Ishikawa (cell line): ENCODE data around the gene FDX2.

Experiments
- EGR1 ChIP-seq: IDR thresholded peaks from 2 replicates; pipeline ENCODE4 v1.6.1; 2012
- EP300 ChIP-seq: IDR thresholded peaks from 2 replicates; pipeline ENCODE4 v1.6.1; 2012; ENCODE audit warnings: borderline replicate concordance
- RAD21 ChIP-seq: IDR thresholded peaks from 2 replicates; pipeline ENCODE4 v1.6.1; 2012; ENCODE audit warnings: low read depth
- TF ChIP-seq, protein P1 (sequence below): IDR thresholded peaks from 2 replicates; pipeline ENCODE4 v1.6.1; 2012

FDX2 gene

GRCh38 chr19:10260141-10260584, 55.7 kb downstream of the FDX2 start:
- TF ChIP-seq EGR1 (0 out of 2 replicates have a peak, but pooled peaks have one; percentile 29), EP300 (no peak), RAD21 (no peak)
- TF ChIP-seq, protein P1, sequence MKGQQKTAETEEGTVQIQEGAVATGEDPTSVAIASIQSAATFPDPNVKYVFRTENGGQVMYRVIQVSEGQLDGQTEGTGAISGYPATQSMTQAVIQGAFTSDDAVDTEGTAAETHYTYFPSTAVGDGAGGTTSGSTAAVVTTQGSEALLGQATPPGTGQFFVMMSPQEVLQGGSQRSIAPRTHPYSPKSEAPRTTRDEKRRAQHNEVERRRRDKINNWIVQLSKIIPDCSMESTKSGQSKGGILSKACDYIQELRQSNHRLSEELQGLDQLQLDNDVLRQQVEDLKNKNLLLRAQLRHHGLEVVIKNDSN, result no peak
